CD4-positive, alpha-beta T cell treated with Interleukin-21 for 1 hour (primary cell): ENCODE results near the gene FLYWCH2.

Experiments
- DNase-seq: peaks from one replicate; pipeline ENCODE4 v3.0.0-alpha.2; 2020

Gene FLYWCH2

DNA sequence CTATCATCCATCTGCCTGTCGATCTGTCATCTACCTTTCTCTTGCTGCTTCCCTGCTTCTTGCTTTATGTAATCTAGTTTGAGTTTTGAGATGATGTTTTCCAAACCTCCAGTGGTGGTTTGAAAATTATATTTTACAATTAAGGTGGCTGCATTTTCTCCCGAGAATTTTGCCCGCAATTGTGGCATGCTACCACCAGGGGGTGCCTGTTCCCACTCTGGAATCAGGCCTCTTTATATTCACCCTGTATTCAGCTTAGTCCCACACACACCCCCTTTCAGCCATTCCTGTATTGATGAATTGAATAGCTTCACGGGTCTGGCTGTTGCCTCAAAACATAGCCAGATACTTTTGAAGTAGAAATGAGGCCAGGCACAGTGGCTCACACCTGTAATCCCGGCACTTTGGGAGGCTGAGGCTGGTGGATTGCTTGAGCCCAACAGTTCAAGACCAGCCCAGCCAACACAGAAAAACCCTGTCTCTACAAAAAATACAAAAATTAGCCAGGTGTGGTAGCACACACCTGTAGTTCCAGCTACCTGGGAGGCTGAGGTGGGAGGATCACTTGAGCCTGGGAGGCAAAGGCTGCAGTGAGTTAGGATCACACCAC lies 28.2 kb upstream of the FLYWCH2 start:
- no peak for DNase-seq

DNA sequence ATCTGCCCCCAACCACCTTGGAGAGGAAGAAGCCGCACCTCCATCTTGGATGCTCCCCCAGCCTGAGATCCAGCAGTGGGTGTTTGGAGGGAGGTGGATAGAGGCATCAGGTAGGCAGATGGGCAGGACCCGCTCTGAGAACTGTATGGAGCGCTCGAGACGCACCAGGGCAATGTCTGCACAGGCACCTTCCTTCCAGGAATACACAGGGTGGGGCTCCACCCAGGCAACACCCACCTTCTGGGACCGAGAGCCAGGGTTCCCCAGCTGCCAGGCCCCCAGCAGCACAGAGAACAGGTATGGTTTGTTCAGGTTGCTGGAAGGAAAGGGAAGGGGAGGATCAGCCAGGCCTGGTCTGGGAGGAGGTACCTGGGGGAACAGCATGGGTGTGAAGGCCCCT lies 27.5 kb upstream of the FLYWCH2 start:
- no peak for DNase-seq

DNA sequence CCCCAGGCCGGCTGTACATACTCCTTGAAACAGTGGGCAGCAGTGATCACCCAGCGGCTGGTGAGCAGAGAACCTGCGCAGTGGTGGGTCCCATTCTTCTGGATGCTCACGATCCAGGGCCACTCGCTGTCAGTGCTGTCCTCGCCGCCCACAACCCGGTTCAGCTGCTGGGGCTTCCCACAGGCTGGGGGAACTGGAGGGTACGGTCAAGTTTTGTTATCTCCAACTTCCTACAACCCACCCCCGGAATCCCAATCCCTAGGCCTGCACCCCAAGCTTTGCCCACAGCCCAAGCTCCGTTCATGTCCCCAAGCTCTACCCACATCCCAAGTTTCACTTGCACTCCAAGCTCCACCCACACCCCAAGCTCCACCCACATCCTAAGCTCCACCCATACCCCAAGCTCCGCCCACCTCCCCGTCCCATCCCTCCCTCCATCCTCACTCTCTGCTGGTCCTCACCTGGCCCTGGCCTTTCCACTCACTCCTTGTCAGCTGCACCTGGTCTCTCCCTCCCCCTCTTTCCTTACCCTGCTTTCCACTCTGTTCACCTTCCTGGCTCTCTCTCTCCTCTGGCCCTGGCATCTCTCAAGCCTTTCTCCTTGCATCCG lies 26.8 kb upstream of the FLYWCH2 start:
- no peak for DNase-seq

DNA sequence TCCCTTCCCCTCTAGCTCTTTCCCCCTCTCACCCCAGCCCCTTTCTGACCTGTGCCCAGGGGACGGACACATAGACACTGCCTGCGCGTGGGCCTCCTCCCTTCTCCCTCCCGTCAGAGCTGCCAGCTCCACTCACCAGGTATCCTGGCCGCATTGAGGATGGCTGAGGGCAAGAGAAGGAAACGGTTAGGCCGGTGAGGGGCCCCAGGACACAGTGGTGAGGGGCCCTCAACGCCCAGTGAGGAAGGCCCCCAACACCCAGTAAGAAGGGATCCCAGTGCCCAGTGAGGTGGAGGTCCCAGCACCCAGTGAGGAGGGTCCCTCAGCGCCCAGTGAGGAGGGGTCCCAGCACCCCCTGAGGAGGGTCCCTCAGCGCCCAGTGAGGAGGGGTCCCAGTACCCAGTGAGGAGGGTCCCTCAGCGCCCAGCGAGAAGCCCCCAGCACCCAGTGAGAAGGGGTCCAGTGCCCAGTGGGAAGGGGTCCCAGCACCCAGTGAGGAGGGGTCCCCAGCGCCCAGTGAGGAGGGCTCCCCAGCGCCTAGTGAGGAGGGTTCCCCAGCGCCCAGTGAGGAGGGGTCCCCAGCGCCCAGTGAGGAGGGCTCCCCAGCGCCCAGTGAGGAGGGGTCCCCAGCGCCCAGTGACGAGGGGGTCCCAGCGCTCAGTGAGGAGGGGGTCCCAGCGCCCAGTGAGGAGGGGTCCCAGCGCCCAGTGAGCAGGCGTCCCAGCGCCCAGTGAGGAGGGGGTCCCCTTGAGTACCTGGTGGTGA lies 26.1 kb upstream of the FLYWCH2 start:
- no peak for DNase-seq

DNA sequence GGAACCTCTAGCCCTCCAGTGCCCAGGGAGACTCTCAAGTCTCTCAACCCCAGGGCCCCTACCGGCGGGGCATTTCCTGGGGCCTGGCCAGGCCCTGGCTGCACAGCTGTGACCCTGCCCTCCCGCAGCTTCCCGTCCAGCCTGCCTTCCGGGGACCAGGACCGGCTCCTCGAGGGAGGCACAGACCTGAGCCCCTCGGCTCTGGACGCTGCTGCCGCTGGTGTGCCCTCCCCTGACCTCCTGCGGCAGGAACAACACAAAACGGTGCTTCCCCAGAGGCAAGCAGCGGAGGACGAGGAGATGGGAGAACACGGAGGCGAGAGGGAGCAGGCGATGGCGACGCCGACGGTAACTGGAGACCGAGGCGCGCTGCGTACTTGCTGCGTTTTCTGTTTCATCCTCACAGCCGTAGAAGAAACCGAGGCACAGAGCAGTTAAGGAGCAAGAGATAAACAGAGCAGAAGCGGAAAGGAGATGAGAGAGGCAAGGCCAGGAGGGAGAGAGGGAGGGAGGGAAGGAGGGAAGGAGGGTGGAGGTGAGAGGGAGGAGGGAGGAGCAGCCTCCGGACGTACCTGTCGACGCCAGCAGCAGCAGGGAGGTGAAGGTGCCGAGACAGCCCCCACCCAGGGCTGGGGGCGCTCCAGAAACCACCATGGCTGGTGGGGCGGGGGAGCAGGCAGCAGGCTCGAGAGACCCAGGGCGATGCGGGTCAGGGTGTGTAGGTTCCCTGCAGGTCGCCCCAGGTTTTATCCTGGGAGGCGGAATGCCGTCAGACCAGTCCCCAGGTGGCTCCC lies 25.4 kb upstream of the FLYWCH2 start, which contains the start of gene PRSS22:
PRSS22 (minus strand) TSS at position 720 of the 794 bp plus-strand sequence; CDS start at position 654, 66 bp downstream.
- no peak for DNase-seq

DNA sequence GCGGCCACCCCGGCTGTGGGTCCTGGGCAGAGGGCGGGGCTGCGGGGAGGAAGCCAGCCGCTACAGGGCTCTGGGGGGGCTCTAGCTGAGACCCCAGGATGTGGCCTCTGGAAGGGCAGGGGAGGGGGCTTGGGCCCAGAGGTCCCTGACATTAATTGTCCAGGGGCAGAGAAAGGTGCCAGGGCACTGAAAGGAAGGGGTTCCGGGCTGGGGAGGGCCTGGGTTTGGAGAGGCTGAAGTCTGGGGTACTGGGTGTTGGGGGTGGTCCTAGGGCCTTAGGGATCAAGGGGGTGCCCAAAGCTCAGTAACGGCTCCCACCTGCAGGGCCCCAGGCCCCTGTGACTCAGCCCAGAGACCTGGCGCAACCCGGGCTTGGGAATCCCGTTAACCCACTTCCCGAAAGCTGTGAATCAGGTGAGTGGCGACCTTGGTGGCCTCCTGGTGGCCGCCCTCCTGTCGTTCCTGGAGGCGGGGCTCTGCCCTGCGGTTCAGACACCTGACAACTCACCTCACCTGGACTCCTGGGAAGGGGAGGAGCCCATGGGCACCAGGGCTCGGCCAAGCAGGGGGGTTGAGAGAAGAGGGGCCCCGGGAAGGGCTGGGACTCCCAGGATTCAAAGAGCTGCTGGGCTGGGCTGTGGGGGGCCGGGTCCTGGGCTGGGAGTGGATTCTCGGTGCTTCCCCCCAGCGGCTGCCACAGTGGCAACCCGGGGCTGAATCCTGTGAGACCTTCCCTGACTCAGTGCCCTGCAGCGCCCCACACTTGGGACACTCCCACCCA lies 24.6 kb upstream of the FLYWCH2 start:
- no peak for DNase-seq

DNA sequence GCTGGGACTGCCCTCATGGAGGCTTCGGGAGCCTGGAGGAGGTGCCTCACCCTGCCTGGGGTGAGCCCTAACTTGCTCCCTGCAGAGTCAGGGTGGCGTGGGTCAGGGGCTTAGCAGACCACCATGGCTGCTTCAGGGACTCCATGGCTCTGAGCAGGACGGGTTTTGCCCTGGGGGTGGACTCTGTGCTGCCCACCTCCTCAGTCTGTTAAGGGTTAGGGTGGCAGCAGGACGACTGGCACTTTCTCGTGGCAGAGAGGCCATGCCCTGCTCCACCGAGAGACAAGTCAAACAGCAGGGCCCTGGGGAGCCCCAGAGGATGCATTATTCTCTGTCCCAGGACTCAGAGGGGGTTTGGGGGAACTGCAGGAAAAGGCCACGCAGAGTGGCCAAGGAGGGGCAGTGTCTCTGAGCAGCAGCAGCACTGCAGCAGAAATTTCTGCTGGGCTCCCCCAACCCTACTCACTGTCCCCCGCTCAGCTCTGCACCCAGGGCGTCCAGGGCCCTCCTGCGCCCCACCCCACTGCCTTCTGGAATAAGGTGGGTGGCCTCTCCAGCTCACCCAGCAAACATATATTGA lies 23.2 kb upstream of the FLYWCH2 start:
- DNase-seq, result no peak

DNA sequence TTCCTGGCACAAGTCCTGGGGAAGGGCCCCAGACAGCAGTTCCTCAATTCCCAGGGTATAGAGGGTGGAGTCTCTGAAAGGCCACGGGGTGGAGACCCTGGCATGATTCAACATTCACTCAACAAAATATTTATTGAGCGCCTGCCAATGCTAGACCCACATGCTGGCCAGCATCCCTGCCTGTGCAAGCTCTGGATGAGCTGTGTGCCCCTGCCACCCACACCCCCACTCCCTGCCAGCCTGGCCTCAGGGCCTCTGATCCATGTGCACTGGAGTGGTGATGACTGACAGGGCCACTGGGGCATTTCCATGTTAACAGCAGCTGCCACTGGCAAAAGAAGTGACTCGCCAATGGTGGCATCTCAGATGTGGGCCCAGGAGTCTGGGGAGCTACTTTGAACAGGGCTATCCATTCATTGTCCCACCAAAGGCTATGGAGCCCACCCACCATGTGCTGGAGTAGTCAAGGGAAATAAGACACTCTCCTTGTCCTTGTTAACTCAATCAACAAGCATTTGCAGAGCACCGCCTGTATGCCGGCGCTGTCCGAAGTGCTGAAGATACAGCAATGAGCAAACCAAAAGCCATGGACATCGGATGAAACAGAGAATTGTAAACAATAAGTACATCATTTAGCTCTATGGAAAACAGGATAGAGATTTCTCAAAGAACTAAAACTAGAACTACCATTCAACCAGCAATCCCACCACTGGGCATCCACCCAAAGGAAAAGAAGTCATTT lies 22.0 kb upstream of the FLYWCH2 start:
- no peak for DNase-seq

DNA sequence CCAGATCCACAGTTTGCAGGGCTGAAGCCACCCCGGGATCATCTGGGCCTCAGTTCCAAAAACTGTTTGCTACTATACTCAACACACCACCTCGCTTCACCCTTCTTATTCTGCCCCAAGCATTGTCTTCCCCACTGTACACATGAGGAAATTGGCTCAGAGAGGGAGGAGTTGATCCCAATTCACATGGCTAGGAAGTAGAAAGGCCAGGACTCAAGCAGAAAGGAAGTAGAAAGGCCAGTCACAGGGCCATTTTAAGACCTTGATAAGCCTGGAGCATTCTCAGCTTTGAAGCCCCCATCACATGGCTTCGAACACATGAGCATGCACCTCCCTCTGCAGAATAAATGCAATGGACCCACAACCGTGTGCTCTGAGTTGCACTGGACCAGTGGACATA lies 17.4 kb upstream of the FLYWCH2 start:
- DNase-seq, result no peak

DNA sequence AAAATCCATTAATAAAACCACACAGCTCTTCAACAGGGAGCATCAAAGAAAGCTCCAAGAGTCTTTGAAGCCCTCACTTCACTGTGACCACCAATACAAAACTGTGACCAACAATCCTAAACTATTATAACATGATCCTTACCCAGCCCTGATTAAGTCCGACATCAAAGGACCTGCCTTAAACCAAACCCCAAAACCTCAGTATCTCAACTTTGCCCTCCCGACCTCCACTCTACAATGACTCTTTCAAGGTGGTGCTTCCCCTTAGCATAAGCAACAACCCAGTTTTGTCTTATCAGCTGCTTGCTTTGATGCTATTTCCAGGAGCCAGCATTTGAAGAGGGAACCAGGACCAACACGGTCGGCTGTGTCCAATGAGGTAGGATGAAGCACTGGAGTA lies 16.6 kb upstream of the FLYWCH2 start:
- no peak for DNase-seq

DNA sequence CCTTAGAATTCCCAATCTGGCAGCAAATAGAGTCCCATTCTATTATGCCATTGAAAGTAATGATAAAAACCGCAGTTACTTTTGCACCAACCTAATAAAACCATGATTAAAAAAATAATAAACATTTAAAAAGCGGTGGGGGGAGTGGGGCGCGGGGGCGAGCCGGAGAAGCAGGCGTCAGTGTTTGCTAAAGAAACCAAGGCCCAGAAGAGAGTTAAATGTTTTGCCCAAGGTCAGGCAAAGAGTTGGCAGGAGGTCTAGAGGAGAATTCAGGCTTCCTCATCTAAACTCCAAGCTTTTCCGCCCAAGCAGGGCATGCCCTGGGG lies 15.4 kb upstream of the FLYWCH2 start:
- no peak for DNase-seq

DNA sequence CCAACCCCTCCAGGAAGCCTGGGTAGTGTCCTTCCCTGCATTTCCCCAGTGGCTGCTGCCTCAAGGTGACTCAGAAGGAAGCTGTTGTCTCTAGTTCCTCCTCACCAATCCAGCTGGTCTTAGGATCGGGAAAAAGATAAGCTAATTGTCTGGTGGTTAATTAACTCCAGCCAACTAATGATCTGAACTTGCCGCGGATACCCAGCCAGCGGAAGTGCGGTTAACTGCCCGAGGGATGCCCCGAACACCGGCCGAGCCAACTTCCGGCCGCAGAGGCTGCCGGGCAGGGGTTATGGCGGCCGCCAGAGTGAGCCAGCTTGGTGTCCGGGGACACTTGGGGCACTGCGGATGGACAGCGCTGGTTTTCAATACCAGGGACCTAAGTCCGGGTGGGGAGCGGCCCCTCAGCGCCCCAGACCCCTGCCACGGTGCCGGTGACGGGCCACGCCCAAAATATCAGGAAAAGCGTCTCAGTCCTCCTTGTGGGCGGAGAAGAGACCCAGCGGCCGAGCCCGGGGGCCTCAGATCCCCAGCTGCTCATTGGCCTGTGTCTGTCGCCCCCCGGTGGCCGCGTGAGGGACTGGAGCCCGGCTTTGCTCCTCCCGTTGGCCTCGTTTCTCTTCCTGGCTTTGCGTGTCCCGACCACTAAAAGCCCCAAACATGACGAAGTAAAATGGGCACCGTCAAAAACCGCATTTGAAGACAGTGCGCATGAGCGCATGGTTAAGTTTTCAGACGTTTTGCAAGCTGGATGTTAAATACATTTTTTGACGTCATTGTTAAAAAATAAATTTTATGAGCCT lies 14.8 kb upstream of the FLYWCH2 start:
- DNase-seq, result peak; percentile 97

DNA sequence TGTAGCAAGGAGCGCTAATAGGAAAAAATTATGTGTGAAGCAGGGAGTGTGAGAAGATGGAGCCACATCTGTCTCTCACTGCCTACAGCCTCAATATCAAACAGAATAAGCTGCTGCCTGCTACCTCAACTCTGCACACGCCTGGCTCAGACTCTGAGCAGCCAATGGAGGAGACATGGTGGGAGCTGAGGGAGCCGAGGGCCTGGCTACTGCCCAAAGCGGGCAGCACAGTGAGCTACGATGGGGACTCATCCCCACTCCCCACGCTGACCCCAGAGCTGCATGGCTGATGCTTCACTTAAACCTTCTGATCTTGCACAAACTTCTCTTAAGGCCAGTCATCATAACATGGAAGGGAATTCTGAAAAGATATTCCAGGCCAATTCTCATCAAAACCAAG lies 11.1 kb upstream of the FLYWCH2 start:
- DNase-seq, result no peak

DNA sequence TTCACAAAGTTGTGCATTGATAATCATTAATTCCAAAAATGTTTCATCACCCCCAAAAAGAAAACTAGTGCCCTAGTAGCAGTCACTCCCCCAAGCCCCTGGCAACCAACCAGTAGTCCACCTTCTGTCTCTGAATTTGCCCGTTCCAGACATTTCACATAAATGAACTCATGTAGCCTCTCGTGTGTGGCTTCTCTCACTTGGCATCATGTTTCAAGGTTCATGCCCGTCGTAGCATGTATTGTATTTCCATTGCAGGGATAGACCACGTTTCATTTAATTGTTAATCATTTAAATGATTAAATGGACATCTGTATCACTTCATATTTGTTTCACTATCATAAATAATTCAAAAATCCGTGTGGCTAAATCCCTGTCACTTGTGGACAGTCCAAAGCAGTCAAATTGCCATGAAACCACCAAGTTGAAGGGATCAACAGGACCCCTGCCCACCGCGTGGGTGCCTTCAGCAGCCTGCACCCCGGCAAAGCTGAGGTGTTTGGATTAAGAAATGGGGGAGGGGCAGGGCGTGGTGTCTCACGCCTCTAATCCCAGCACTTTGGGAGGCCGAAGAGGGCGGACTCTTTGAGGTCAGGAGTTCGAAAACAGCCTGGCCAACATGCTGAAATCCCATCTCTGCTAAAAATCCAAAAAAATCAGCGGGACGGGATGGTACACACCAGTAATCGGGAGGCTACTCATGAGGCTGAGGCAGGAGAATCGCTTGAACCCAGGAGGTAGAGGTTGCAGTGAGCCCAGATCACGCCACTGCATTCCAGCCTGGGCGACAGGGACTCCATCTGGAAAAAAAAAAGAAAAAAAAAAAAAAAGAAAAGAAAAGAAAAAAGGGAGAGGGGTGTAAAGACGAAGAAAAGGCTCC lies 8.7 kb upstream of the FLYWCH2 start:
- DNase-seq, result no peak

DNA sequence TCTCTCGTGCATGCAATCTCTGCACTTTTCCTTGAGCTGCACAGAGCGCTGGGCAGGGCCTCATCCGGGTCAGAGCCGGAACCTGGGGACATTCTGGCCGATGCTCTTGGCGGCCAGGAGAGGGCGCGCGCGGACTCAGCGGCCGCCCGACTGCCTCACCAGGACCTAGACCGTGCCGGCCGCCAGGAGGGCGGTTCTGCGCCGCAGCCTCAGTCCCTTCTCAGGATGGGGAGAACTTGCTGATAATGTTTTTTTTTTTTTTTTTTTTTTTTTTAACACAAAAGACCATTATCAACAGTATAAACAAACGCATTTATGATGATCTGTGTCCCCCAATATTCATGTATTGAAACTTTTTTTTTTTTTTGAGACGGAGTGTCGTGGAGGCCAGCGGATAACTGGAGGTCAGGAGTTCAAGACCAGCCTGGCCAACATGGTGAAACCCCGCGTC lies 8.1 kb upstream of the FLYWCH2 start:
- DNase-seq, result peak; percentile 79

DNA sequence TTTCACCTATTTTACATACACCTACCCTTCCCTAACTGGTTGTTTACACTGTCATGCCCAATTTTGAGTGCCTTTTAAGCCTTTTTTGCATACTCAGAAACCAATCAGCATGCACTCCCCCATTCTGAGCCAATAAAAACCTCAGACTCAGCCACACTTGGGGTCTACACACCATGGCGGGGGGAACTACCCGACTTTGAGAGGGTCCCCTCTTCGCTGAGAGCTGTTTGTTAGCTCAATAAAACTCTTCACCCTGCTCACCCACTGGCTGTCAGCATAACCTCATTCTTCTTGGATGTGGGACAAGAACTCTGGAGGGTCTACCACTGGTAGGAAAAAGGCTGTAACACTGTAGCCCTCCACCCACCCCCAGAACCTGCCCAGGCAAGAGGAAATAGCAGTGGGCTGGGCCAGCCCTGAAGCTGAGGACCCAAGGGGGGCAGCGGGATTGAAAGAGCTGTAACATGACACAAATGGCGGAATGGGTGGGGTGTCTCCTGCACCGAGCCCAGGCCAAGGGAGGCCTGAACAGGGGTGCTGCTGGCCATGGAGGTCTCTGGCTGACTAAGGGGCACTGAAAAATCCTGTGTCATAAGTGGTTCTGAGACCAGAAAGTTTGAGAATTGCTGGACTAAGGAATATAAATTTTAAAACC lies 3.0 kb upstream of the FLYWCH2 start:
- DNase-seq, result no peak

DNA sequence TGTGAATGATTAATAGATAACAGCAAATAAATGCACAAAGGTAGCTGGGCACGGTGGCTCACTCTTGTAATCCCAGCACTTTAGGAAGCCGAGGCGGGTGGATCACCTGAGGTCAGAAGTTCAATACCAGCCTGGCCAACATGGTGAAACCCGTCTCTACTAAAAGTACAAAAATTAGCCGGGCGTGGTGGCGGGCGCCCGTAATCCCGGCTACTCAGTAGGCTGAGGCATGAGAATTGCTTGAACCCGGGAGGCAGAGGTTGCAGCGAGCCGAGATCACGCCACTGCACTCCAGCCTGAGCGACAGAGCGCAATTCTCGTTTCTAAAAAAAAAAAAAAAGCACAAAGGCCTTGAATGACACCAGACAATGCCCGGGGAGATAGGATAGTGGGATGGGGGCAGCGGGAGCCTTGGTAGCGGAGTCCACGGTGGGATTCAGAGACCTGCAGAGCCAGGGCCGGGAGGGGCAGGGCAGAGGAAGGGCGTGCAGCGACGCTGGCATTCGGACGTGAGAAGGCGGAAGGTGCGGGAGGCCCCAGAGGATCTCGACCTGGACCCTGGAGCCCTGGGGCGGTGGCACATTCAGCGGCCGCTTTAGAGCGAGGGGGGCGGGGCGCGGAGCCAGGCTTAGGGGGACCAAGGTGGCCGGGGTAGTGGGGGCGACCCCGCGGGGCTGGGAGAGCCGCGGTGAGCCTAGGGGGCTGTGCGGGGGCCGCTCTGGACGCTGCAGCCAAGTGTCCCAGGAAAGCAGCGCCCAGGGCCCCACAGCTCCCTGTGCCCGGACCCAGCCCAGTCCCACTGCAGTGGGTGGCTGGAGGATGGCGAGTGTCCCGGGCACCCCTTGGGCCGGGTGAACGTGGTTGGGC lies 999 bp upstream of the FLYWCH2 start:
- DNase-seq, result peak; percentile 34

DNA sequence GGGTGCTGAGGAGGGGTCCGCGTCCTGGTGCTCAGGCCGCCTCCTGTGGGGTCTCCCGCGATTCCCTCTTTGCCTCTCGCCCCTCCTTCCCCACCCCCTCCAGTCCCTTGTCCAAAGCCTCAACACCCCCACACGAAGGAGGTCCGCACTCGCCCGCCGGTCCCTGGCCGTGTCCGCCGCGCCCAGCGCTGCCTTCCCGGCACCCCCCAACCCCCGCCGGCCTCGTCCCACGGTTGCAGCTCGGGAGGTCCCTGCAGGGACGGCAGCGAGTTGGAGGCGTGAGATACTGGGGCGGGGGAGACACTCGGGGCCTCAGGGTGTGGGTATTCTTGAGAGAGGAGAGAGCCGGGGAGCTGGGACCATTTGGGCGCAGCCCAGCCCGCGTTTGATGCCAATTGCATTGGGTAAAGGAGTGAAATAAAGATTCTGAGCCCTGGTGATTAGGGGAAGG lies 468 bp downstream of the FLYWCH2 start:
- DNase-seq, result no peak
